GM21423 (cell line): ENCODE results near the gene NME3.

ENCODE experiments used
- ATAC-seq: cut with Tn5 transposase; IDR thresholded peaks from one replicate; pipeline ENCODE4 v1.9.1; 2021; ENCODE audit warnings: mild to moderate bottlenecking, moderate library complexity; ENCODE audit not compliant: unreplicated experiment

Gene NME3

GRCh38 chr16:1794221-1794871 is 23.0 kb upstream of the NME3 start:
- ATAC-seq = no peak

DNA sequence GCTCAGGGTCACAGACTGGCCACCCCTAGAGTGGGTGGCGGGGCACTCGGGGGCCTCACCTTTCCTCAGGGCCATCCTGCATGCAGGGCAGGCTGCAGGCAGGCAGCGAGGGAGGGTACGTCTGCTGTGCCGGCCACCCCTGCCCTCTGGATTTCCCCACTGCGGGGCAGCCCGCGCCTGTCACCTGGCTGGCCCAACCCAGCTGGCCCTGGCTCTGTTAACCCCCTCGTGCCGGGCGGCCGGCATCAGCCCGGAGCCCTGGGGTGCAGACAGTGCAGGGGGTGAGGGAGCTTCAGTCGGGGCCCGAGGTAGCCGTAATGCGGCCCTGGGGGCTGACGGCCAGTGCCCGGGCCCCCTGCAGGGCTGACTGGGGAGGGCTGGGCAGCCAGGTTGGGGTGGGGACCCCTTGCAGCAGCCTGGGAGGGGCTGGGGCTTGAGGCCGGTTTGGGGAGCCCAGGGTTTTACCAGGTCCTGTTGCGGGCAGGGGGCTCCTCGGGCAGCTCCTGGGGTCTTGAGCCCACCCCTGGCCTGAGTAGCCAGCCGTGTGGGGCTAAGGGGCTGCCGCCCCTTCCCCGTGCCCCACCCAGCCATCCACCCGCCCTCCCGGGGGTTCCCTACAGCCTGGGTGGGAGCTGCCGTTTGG is 22.4 kb upstream of the NME3 start, which contains the start of gene IGFALS:
TSS of gene IGFALS (minus strand) at position 128 of the 643 bp plus-strand sequence. CDS start at position 75, 53 bp downstream.
- no peak for ATAC-seq

DNA sequence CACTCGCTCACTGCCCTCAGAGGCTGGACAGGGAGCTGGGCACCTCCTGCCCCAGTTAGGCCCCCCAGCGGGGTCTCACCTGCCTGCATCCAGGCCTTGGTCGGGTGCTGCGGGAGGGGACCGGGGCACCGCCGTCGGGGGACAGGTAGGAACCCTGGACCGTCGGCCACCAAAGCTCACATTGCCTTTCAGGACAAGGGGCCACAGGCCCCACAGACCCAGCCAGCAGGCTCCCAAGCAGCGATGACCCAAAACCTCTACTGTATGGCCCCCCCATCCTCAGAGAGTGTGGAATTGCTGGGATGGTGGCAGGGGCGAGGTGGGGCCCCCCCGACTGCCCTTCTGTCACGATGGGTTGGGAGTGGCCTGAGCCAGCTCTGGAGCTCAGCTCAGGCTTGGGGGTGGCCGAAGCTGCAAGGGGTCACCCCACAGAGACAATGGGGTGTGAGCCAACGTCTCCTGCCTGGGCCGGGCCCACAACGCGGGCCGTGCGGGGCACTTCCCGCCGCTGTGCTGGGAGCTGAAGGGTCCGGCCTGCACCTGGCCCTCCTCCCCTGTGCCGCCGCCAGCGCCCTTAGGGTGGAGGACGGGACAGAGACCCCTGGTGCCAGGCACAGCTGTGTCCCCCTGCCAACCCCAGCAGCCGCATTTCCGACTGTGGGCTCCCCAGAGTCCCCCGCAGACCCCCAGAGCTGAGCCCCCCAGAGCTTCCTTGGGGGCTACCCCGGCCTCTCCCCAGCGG is 21.7 kb upstream of the NME3 start:
- no peak for ATAC-seq

DNA sequence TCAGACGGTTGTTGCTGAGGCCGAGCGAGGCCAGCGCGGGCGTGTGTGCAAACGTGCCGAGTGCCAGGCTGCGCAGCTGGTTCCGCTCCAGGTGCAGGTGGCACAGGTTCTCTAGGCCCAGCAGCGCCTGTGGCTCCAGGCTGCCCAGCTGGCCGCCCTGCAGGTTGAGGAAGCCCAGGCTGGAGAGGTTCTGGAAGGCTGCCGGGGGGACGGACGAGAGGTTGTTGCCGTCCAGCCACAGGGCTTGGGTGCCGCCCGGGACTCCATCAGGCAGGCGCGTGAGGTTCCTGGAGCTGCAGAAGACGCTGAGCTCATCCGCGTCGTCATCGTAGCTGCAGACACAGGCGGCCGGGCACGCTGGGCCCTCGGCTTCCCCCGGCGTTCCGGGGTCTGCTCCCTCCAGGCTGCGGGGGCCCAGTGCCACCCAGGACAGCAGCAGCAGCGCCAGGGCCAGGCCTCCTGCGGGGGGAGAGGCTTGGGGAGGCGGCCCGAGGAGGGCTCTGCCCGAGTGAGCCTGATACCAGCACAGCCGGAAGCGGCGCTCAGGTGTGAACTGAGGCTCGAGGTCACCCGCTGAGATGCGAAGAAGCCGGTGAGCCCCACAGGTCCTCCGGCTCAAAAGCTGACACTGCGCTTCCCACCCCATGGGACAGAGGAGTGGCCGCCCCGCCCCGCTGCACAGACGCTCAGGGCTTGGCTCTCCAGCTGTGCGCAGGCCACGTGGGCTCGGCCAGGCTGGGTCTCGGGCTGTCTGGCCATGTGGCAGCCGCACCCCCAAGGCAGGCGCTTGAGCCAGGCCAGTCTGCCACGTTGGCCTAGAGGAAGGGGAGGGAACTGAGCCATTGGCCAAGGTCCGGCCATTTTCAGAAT is 20.8 kb upstream of the NME3 start:
- no peak for ATAC-seq

GRCh38 chr16:1791256-1791942 is 20.1 kb upstream of the NME3 start:
- no peak for ATAC-seq

DNA sequence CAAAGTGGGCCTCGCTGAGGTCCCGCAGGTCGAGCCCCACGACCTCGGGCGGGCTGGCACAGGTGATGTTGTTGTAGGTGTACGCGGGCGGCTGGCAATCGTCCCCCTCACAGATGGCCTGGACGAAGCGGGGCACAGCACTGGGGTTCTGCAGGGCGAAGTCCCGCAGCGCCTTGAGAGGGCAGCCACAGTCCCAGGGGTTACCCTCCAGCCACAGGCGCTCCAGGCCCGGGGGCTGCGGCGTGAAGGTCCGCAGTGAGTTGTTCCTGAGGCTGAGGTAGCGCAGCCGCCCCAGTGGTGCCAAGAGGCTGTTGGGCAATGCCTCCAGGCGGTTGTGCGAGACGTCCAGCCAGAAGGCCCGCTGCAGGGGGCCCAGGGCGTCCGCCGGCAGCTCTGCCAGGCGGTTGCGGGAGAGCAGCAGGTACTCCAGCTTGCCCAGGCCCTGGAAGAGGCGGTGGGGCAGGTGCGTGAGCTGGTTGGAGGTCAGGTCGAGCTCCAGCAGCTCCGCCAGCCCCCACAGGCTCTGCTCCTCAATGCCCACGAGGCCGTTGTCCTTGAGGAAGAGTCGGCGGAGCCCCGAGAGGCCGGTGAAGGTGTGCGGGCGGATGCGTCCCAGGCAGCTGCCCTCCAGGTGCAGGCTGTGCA is 19.4 kb upstream of the NME3 start:
- ATAC-seq = no peak

GRCh38 chr16:1790261-1790610 is 18.9 kb upstream of the NME3 start:
- ATAC-seq = no peak

DNA sequence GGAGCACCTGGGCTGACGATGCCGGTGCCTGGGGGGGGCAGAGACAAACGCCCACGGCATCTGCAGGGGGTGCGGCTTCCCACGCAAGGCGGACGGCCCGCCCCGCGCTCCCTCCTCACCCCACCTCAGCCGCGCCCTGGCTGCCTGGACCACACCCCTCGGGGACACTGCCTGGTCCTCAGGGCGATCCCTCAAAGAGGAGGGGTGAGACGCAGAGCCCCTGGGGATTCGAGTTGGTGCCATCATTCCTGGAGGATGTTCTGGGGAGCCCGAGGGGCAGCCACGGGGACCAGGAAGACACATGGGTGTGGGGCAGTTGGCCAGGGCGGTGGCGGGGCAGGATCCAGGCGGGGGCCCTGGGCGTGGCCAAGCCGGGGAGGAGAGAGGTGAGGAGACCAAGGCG is 18.3 kb upstream of the NME3 start:
- no peak for ATAC-seq

- no peak for ATAC-seq
These were observed 17.4 kb upstream of the NME3 start for GRCh38 chr16:1788708-1789100.

GRCh38 chr16:1788095-1788707 is 16.9 kb upstream of the NME3 start:
- ATAC-seq = no peak

DNA sequence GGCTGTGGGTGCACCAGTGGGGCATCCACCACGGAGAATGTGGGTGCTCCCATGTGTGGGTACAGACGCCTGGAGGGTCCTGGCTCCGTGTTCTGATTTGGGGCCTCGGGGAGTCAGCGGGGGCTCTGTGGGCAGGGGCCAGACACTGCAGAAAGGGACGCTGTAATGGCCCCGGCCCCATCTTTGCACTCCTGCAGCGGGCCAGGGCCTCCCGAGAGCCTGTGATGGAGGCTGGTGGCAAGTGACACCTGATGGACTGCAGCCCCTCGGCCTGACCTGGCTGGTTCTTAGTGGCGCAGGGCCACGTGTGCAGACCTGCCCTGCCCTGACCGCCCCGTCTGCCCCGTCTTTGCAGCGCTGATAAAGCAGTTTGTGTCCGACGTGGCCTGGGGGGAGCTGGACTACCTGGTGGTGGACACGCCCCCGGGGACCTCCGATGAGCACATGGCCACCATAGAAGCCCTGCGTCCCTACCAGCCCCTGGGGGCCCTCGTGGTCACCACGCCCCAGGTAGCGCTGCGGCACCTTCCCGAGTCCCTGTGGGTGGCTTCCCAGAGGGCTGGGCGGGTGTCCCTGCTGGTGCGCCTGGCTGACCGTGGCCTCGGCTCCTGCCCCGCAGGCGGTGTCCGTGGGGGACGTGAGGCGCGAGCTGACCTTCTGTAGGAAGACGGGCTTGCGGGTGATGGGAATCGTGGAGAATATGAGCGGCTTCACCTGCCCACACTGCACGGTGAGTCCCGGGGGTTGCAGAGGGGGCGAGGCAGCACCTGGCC is 16.2 kb upstream of the NME3 start:
- ATAC-seq = no peak

- ATAC-seq = no peak
These were observed 15.6 kb upstream of the NME3 start for GRCh38 chr16:1787056-1787321.

DNA sequence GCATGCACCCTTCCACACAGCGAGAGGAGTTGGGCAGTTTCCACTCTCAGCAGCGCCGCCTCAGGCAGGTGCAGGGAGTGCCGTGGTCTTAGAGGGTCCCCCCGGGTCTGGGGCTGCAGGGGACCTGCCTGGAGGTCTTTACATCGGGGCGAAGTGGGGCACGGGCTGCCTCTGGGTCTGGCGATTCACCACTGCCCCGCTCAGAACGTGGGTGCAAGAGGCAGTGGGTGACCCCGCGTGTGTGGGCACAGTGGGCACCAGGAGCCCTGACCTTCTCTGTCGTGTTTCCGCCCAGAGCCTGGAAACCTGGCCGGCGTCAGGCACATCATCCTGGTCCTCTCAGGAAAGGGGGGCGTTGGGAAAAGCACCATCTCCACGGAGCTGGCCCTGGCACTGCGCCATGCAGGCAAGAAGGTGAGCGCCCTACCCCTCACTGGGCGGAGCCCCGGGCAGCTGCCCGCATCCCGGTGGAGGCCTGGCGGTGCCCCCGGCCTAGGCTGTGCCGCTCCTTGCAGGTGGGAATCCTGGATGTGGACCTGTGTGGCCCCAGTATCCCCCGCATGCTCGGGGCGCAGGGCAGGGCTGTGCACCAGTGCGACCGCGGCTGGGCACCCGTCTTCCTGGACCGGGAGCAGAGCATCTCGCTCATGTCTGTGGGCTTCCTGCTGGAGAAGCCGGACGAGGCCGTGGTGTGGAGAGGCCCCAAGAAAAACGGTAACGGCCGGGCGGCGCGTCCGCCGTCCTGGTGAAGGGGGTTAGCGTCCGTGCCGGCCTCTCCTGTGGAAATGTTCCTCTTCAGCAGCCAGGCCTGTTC is 15.1 kb upstream of the NME3 start:
- no peak for ATAC-seq

DNA sequence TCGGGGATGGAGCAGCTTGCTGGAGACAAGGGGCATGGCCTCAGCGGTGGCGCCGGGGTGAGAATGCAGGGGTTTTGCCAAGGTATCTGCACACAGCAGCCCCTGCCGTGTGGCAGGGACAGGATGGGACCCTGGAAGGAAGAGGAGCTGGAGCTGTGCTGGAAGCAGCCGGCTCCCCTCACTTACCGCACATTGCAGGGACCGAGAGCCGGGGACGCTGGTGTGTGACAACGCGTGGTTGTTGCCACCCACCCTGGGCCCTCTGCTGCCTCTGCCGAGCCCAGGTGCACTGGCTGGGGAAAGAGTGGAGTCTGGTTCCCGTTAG is 14.5 kb upstream of the NME3 start:
- no peak for ATAC-seq

- no peak for ATAC-seq
These were observed 13.9 kb upstream of the NME3 start for GRCh38 chr16:1784977-1785845.

GRCh38 chr16:1782408-1783264 is 11.3 kb upstream of the NME3 start, which contains the start of the genes NUBP2 and SPSB3:
NUBP2 (plus strand) TSS chr16:1782960; CDS start chr16:1783021, 61 bp downstream.
SPSB3 (minus strand) TSS chr16:1782571; CDS start chr16:1781483, 1,088 bp downstream.
- ATAC-seq = peak; percentile 80
